GM21723 (cell line): ENCODE results near the gene DISP2.

Experiments
- ATAC-seq: cut with Tn5 transposase; IDR thresholded peaks from one replicate; pipeline ENCODE4 v1.9.1; 2021; ENCODE audit warnings: mild to moderate bottlenecking, moderate library complexity; ENCODE audit not compliant: unreplicated experiment

Gene DISP2

GRCh38 chr15:40386480-40386879 is 28.5 kb downstream of the DISP2 start:
- ATAC-seq, result no peak

GRCh38 chr15:40388941-40389823 is 31.2 kb downstream of the DISP2 start:
- no peak for ATAC-seq

GRCh38 chr15:40389824-40390595 is 32.0 kb downstream of the DISP2 start:
- ATAC-seq, result no peak

- ATAC-seq, result no peak
Observed at GRCh38 chr15:40392986-40393948, 35.2 kb downstream of the DISP2 start.

- no peak for ATAC-seq
Observed at GRCh38 chr15:40397688-40398412, 39.8 kb downstream of the DISP2 start.

GRCh38 chr15:40398413-40398873 is 40.4 kb downstream of the DISP2 start:
- no peak for ATAC-seq

GRCh38 chr15:40399370-40399769 is 41.4 kb downstream of the DISP2 start:
- no peak for ATAC-seq

- ATAC-seq, result peak; percentile 77
Observed at GRCh38 chr15:40405501-40406381, 47.7 kb downstream of the DISP2 start, which contains the start of gene IVD. Gene IVD (plus strand): TSS chr15:40405795. CDS start chr15:40405828, 33 bp downstream.

- peak; percentile 56 for ATAC-seq
Observed at GRCh38 chr15:40407330-40407990, 49.4 kb downstream of the DISP2 start.

- no peak for ATAC-seq
Observed at GRCh38 chr15:40409366-40409765, 51.3 kb downstream of the DISP2 start.

GRCh38 chr15:40410476-40410875 is 52.5 kb downstream of the DISP2 start:
- ATAC-seq, result no peak

GRCh38 chr15:40412095-40412759 is 54.2 kb downstream of the DISP2 start:
- ATAC-seq, result no peak

- ATAC-seq, result no peak
Observed at GRCh38 chr15:40413036-40413435, 55.0 kb downstream of the DISP2 start.

- no peak for ATAC-seq
Observed at GRCh38 chr15:40414816-40415215, 56.8 kb downstream of the DISP2 start.

GRCh38 chr15:40415226-40415625 is 57.2 kb downstream of the DISP2 start:
- ATAC-seq, result no peak

- ATAC-seq, result no peak
Observed at GRCh38 chr15:40416056-40416455, 58.0 kb downstream of the DISP2 start.

- no peak for ATAC-seq
Observed at GRCh38 chr15:40418126-40418525, 60.1 kb downstream of the DISP2 start.
